Caco-2 (cell line): ENCODE results near the gene KCNH3. TPM values are rescaled to one million over a fixed set of nuclear protein-coding genes. Genes with fewer than 3 reads are reported as not detected.
A peak's percentile ranks its signal among the peaks of the same experiment; 100 is the strongest.

Experiments used
- BruUV-seq: library from RNA; stranded (reverse); fragments of 400-500 nt; replicated peaks from 2 replicates; lab custom pipeline; 2021; lab: Mats Ljungman, UMichigan
- CTCF ChIA-PET: fragments of 300-600 bp; sonication (Branson Sonifier 250); formaldehyde crosslinking; loops from one replicate; lab custom pipeline; 2022; ENCODE audit warnings: antibody characterized with exemption; lab: Charles Lee
- POLR2A ChIA-PET: fragments of 300-600 bp; sonication (Branson Sonifier 250); formaldehyde crosslinking; loops from one replicate; lab custom pipeline; 2022; ENCODE audit warnings: antibody characterized with exemption; lab: Charles Lee
- DNase-seq, 2 experiments: peaks; one replicate each; pipeline versions ENCODE4 v3.0.0 to v3.0.0-alpha.2; 2020 to 2022
- H3K27me3 ChIP-seq: replicated peaks from 2 replicates; pipeline ENCODE4 v1.6.0; 2011; ENCODE audit warnings: low read length; ENCODE audit not compliant: control insufficient read depth, insufficient read depth
- H3K36me3 ChIP-seq: 2 replicates; pipeline ENCODE4 v1.5.1; 2011; ENCODE audit warnings: low read length; ENCODE audit not compliant: control insufficient read depth, insufficient read depth
- H3K4me1 ChIP-seq: fragments of 250-450 bp; sonication (Bioruptor Pico); 2 replicates; pipeline ENCODE4 v1.5.1; 2020; ENCODE audit warnings: mild to moderate bottlenecking
- H3K4me3 ChIP-seq: 2 replicates; pipeline ENCODE4 v1.5.1; 2011; ENCODE audit warnings: low read depth, mild to moderate bottlenecking, control low read depth, low read length
- H3K9me3 ChIP-seq: fragments of 250-450 bp; sonication (Bioruptor Pico); 2 replicates; pipeline ENCODE4 v1.5.1; 2020; ENCODE audit warnings: mild to moderate bottlenecking, moderate library complexity
- H3K27ac Mint-ChIP-seq: one replicate; pipeline ENCODE4 v1.8.0; 2022; ENCODE audit warnings: mixed read lengths; ENCODE audit not compliant: unreplicated experiment
- H3K27me3 Mint-ChIP-seq: one replicate; pipeline ENCODE4 v1.8.0; 2022; ENCODE audit warnings: mixed read lengths; ENCODE audit not compliant: insufficient read depth, unreplicated experiment
- H3K36me3 Mint-ChIP-seq: one replicate; pipeline ENCODE4 v1.8.0; 2022; ENCODE audit warnings: mild to moderate bottlenecking, mixed read lengths; ENCODE audit not compliant: insufficient read depth, unreplicated experiment
- H3K4me1 Mint-ChIP-seq: one replicate; pipeline ENCODE4 v1.8.0; 2022; ENCODE audit warnings: low read depth, mixed read lengths; ENCODE audit not compliant: unreplicated experiment
- H3K4me3 Mint-ChIP-seq: one replicate; pipeline ENCODE4 v1.8.0; 2022; ENCODE audit warnings: mild to moderate bottlenecking, moderate library complexity, mixed read lengths; ENCODE audit not compliant: unreplicated experiment
- H3K9me3 Mint-ChIP-seq: one replicate; pipeline ENCODE4 v1.8.0; 2022; ENCODE audit warnings: mixed read lengths; ENCODE audit not compliant: unreplicated experiment
- CTCF ChIP-seq, 2 experiments: fragments of 200-600 bp in 1 of 2; IDR thresholded peaks; 1 replicate in 1 of 2; 2 replicates in 1 of 2; pipeline versions ENCODE4 v1.5.1 to v1.8.0; 2011 to 2022; ENCODE audit warnings: antibody characterized with exemption in 1 of 2, control low read depth in 1 of 2, inconsistent platforms in 1 of 2, low read depth in 1 of 2, low read length in 1 of 2, mild to moderate bottlenecking in 1 of 2, moderate library complexity in 1 of 2; ENCODE audit not compliant: insufficient read depth in 1 of 2, severe bottlenecking in 1 of 2, unreplicated experiment in 1 of 2
- intact Hi-C: fragments of 100-400 bp; cut with micrococcal nuclease; formaldehyde crosslinking; loops from one replicate; pipeline ENCODE4 v1.10.0; 2022; ENCODE audit not compliant: unreplicated experiment
- total RNA-seq: library from RNA; stranded (reverse); gene quantifications from 2 replicates; pipeline ENCODE4 v1.2.3, GENCODE V29; 2022

The KCNH3 gene
- total RNA-seq, 1 experiment from 2014 or later = 0.27 TPM

- no peak overlapping the region for H3K27ac Mint-ChIP-seq
- Histone ChIP-seq H3K27me3 (peaks cover under 1% of the 10 kb centered on the region; the same call in 1 of the 2 replicates), H3K9me3 (no peaks in the 10 kb centered on the region; the same call in 1 of the 2 replicates), H3K4me3 (no peak overlapping the region), H3K36me3 (no peaks in the 10 kb centered on the region), H3K4me1 (peaks cover 10% of the 10 kb centered on the region)
- peaks cover 5% of the 10 kb centered on the region for H3K27me3 Mint-ChIP-seq
- BruUV-seq = no TSS peak
- no peak for DNase-seq
- H3K9me3 Mint-ChIP-seq = no peaks in the 10 kb centered on the region
- H3K4me3 Mint-ChIP-seq = no peak overlapping the region
- ChIA-PET POLR2A (no interaction called here), CTCF (no interaction called here)
- no peaks in the 10 kb centered on the region for H3K36me3 Mint-ChIP-seq
- no peaks in the 10 kb centered on the region for H3K4me1 Mint-ChIP-seq
- no peak for TF ChIP-seq CTCF (IDR thresholded peaks at IDR 0.05; ENCODE audit: insufficient read depth in 1 of 2, low read depth in 1 of 2, low read length in 1 of 2, severe bottlenecking in 1 of 2, unreplicated experiment in 1 of 2)
- intact Hi-C loops = no loop called here
Observed at GRCh38 chr12:49542592-49543160, 3.8 kb downstream of the KCNH3 start.

GRCh38 chr12:49543221-49543913 is 4.5 kb downstream of the KCNH3 start:
- no peak for DNase-seq
- BruUV-seq = no TSS peak
- no peaks in the 10 kb centered on the region; the same call in 1 of the 2 replicates for H3K9me3 ChIP-seq
- H3K4me1 Mint-ChIP-seq = no peaks in the 10 kb centered on the region
- H3K4me3 ChIP-seq = no peak overlapping the region
- no peak for TF ChIP-seq CTCF (IDR thresholded peaks at IDR 0.05; ENCODE audit: insufficient read depth in 1 of 2, low read depth in 1 of 2, low read length in 1 of 2, severe bottlenecking in 1 of 2, unreplicated experiment in 1 of 2)
- intact Hi-C loops = no loop called here
- ChIA-PET CTCF (interaction anchor here (0.6 to 2.0 kb wide), 2 partner anchors 196 to 244 kb away, joined by 4 to 6 read pairs; no protein-coding TSS in a partner anchor), POLR2A (no interaction called here)
- no peaks in the 10 kb centered on the region for H3K27me3 ChIP-seq
- H3K27ac Mint-ChIP-seq = no peak overlapping the region
- H3K36me3 ChIP-seq = no peaks in the 10 kb centered on the region
- no peaks in the 10 kb centered on the region for H3K9me3 Mint-ChIP-seq
- no peaks in the 10 kb centered on the region for H3K36me3 Mint-ChIP-seq
- peaks cover 4% of the 10 kb centered on the region for H3K27me3 Mint-ChIP-seq
- H3K4me3 Mint-ChIP-seq = no peak overlapping the region
- peaks cover 9% of the 10 kb centered on the region for H3K4me1 ChIP-seq

GRCh38 chr12:49543914-49544815 is 5.3 kb downstream of the KCNH3 start:
- H3K4me3 ChIP-seq = no peak overlapping the region
- Mint-ChIP-seq H3K36me3 (no peaks in the 10 kb centered on the region), H3K27ac (peak overlapping the region; percentile 39), H3K9me3 (no peaks in the 10 kb centered on the region), H3K4me3 (no peak overlapping the region), H3K4me1 (no peaks in the 10 kb centered on the region), H3K27me3 (peaks cover 4% of the 10 kb centered on the region)
- intact Hi-C loops = no loop called here
- CTCF ChIA-PET = interaction anchor here (0.7 to 2.0 kb wide), 3 partner anchors 9 to 197 kb away, joined by 3 to 6 read pairs (median 4); no protein-coding TSS in a partner anchor
- H3K4me1 ChIP-seq = peaks cover 8% of the 10 kb centered on the region
- no peak for DNase-seq
- no peaks in the 10 kb centered on the region for H3K36me3 ChIP-seq
- no TSS peak for BruUV-seq
- TF ChIP-seq CTCF (IDR thresholded peaks at IDR 0.05; ENCODE audit: insufficient read depth in 1 of 2, low read depth in 1 of 2, low read length in 1 of 2, severe bottlenecking in 1 of 2, unreplicated experiment in 1 of 2) = no peak
- POLR2A ChIA-PET = no interaction called here
- no peaks in the 10 kb centered on the region; the same call in 1 of the 2 replicates for H3K9me3 ChIP-seq
- H3K27me3 ChIP-seq = no peaks in the 10 kb centered on the region
